WTC11 (cell line): ENCODE measurements around the gene ACSL1. TPM values are rescaled to one million over a fixed set of nuclear protein-coding genes. Genes with fewer than 3 reads are reported as not detected.

Experiments used
- ATAC-seq: fragments of 200-7000 bp; cut with Tn5 transposase; 2 replicates; pipeline ENCODE4 v1.10.0; 2021; ENCODE audit warnings: mild to moderate bottlenecking, moderate library complexity
- CTCF ChIA-PET: fragments of 300-600 bp; sonication (Branson Sonifier 250); formaldehyde crosslinking; loops from one replicate; lab custom pipeline; 2021; ENCODE audit warnings: antibody characterized with exemption; lab: Charles Lee
- POLR2A ChIA-PET: fragments of 350-600 bp; sonication (Branson Sonifier 250); formaldehyde crosslinking; loops from one replicate; lab custom pipeline; 2021; ENCODE audit warnings: antibody characterized with exemption; lab: Charles Lee
- DNase-seq: peaks from one replicate; pipeline ENCODE4 v3.0.0; 2021; ENCODE audit warnings: low spot score
- H3K27ac Mint-ChIP-seq: 2 replicates; pipeline ENCODE4 v1.8.0; 2021; ENCODE audit warnings: mixed read lengths
- H3K27me3 Mint-ChIP-seq: 2 replicates; pipeline ENCODE4 v1.8.0; 2021; ENCODE audit warnings: low read depth, mild to moderate bottlenecking, moderate library complexity, mixed read lengths
- H3K36me3 Mint-ChIP-seq: 2 replicates; pipeline ENCODE4 v1.8.0; 2021; ENCODE audit warnings: mixed read lengths
- H3K4me1 Mint-ChIP-seq: 2 replicates; pipeline ENCODE4 v1.8.0; 2022; ENCODE audit warnings: mixed read lengths
- H3K4me3 Mint-ChIP-seq: 2 replicates; pipeline ENCODE4 v1.8.0; 2021; ENCODE audit warnings: mild to moderate bottlenecking, moderate library complexity, mixed read lengths
- H3K9me3 Mint-ChIP-seq: 2 replicates; pipeline ENCODE4 v1.8.0; 2021; ENCODE audit warnings: mixed read lengths
- ATF6 ChIP-seq: sonication (generic); formaldehyde crosslinking; IDR thresholded peaks from 2 replicates; pipeline ENCODE4 v1.8.1; 2023; ENCODE audit warnings: mild to moderate bottlenecking, missing genetic modification reagents
- CREB1 ChIP-seq: sonication (generic); formaldehyde crosslinking; IDR thresholded peaks from 2 replicates; pipeline ENCODE4 v1.8.0; 2023; ENCODE audit warnings: mild to moderate bottlenecking, missing genetic modification reagents
- E2F4 ChIP-seq: sonication (generic); formaldehyde crosslinking; IDR thresholded peaks from 2 replicates; pipeline ENCODE4 v1.8.1; 2022; ENCODE audit warnings: low read depth, mild to moderate bottlenecking, moderate library complexity, missing genetic modification reagents, borderline replicate concordance
- ELF4 ChIP-seq: sonication (generic); formaldehyde crosslinking; IDR thresholded peaks from 2 replicates; pipeline ENCODE4 v1.8.1; 2022; ENCODE audit warnings: low read depth, mild to moderate bottlenecking, moderate library complexity, missing genetic modification reagents
- FOXK1 ChIP-seq: sonication (generic); formaldehyde crosslinking; IDR thresholded peaks from 2 replicates; pipeline ENCODE4 v1.8.0; 2022; ENCODE audit warnings: mild to moderate bottlenecking, moderate library complexity, missing genetic modification reagents
- GTF2I ChIP-seq: fragments of 250-450 bp; sonication (Bioruptor Pico); conservative IDR thresholded peaks from 2 replicates; pipeline ENCODE4 v1.4.0; 2021; ENCODE audit warnings: mild to moderate bottlenecking
- NFYB ChIP-seq: sonication (generic); formaldehyde crosslinking; conservative IDR thresholded peaks from 2 replicates; pipeline ENCODE4 v1.8.0; 2022; ENCODE audit warnings: low read depth, missing genetic modification reagents
- NR1H2 ChIP-seq: sonication (generic); formaldehyde crosslinking; IDR thresholded peaks from 2 replicates; pipeline ENCODE4 v1.9.0; 2021; ENCODE audit warnings: mild to moderate bottlenecking, moderate library complexity, missing genetic modification reagents
- NR2C2 ChIP-seq: sonication (generic); formaldehyde crosslinking; IDR thresholded peaks from 2 replicates; pipeline ENCODE4 v1.8.0; 2022; ENCODE audit warnings: mild to moderate bottlenecking, missing genetic modification reagents
- PRRX2 ChIP-seq: fragments of 250-450 bp; sonication (Bioruptor Pico); IDR thresholded peaks from 2 replicates; pipeline ENCODE4 v1.8.0; 2021; ENCODE audit warnings: mild to moderate bottlenecking
- SOX15 ChIP-seq: fragments of 250-450 bp; sonication (Bioruptor Pico); IDR thresholded peaks from 2 replicates; pipeline ENCODE4 v1.9.0; 2021; ENCODE audit warnings: mild to moderate bottlenecking
- ZBTB43 ChIP-seq: sonication (generic); formaldehyde crosslinking; IDR thresholded peaks from 2 replicates; pipeline ENCODE4 v1.8.1; 2023; ENCODE audit warnings: mild to moderate bottlenecking, missing genetic modification reagents
- ZNF121 ChIP-seq: sonication (generic); formaldehyde crosslinking; IDR thresholded peaks from 2 replicates; pipeline ENCODE4 v1.8.0; 2023; ENCODE audit warnings: missing genetic modification reagents
- ZNF219 ChIP-seq: sonication (generic); formaldehyde crosslinking; IDR thresholded peaks from 2 replicates; pipeline ENCODE4 v1.8.0; 2023; ENCODE audit warnings: missing genetic modification reagents, mild to moderate bottlenecking, borderline replicate concordance
- ZNF232 ChIP-seq: sonication (generic); formaldehyde crosslinking; IDR thresholded peaks from 2 replicates; pipeline ENCODE4 v1.8.0; 2022; ENCODE audit warnings: mild to moderate bottlenecking, missing genetic modification reagents
- ZNF396 ChIP-seq: fragments of 250-450 bp; sonication (Bioruptor Pico); IDR thresholded peaks from 2 replicates; pipeline ENCODE4 v1.8.0; 2021; ENCODE audit warnings: mild to moderate bottlenecking, moderate library complexity, borderline replicate concordance
- ZNF512 ChIP-seq: sonication (generic); formaldehyde crosslinking; IDR thresholded peaks from 2 replicates; pipeline ENCODE4 v1.8.1; 2022; ENCODE audit warnings: missing genetic modification reagents, borderline replicate concordance
- ZNF671 ChIP-seq: fragments of 250-450 bp; sonication (Bioruptor Pico); IDR thresholded peaks from 2 replicates; pipeline ENCODE4 v1.8.0; 2021; ENCODE audit warnings: mild to moderate bottlenecking
- total RNA-seq: library from RNA; stranded (reverse); gene quantifications from 3 replicates; pipeline ENCODE4 v1.2.3, GENCODE V29; 2021
- TF ChIP-seq, protein P1 (sequence below): sonication (generic); formaldehyde crosslinking; IDR thresholded peaks from 2 replicates; pipeline ENCODE4 v1.8.1; 2023; ENCODE audit warnings: mild to moderate bottlenecking, missing genetic modification reagents, moderate library complexity
- TF ChIP-seq, protein P2 (sequence below): sonication (generic); formaldehyde crosslinking; IDR thresholded peaks from 2 replicates; pipeline ENCODE4 v1.8.1; 2023; ENCODE audit warnings: mild to moderate bottlenecking, moderate library complexity, missing genetic modification reagents

ACSL1 gene
- total RNA-seq, 1 experiment from 2014 or later = 6.6 TPM

- no peaks in the 10 kb centered on the region for H3K36me3 Mint-ChIP-seq
- no peak for TF ChIP-seq ATF6 (CRISPR knock-in tag)
- no peak for TF ChIP-seq ZNF396 (CRISPR knock-in tag)
- TF ChIP-seq ZNF121 = no peak
- no peak for TF ChIP-seq ELF4
- no peak for TF ChIP-seq ZNF232 (CRISPR knock-in tag)
- TF ChIP-seq ZNF671 (CRISPR knock-in tag) = no peak
- TF ChIP-seq NR2C2 (CRISPR knock-in tag) = no peak
- TF ChIP-seq, protein P1, sequence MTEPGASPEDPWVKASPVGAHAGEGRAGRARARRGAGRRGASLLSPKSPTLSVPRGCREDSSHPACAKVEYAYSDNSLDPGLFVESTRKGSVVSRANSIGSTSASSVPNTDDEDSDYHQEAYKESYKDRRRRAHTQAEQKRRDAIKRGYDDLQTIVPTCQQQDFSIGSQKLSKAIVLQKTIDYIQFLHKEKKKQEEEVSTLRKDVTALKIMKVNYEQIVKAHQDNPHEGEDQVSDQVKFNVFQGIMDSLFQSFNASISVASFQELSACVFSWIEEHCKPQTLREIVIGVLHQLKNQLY (CRISPR knock-in tag) = no peak
- TF ChIP-seq FOXK1 = no peak
- no peak for TF ChIP-seq E2F4 (CRISPR knock-in tag)
- no peak for TF ChIP-seq SOX15 (CRISPR knock-in tag)
- TF ChIP-seq, protein P2, sequence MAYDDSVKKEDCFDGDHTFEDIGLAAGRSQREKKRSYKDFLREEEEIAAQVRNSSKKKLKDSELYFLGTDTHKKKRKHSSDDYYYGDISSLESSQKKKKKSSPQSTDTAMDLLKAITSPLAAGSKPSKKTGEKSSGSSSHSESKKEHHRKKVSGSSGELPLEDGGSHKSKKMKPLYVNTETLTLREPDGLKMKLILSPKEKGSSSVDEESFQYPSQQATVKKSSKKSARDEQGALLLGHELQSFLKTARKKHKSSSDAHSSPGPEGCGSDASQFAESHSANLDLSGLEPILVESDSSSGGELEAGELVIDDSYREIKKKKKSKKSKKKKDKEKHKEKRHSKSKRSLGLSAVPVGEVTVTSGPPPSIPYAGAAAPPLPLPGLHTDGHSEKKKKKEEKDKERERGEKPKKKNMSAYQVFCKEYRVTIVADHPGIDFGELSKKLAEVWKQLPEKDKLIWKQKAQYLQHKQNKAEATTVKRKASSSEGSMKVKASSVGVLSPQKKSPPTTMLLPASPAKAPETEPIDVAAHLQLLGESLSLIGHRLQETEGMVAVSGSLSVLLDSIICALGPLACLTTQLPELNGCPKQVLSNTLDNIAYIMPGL = no peak
- TF ChIP-seq CREB1 = no peak
- TF ChIP-seq ZBTB43 = no peak
- no peak for TF ChIP-seq ZNF219 (CRISPR knock-in tag)
- H3K9me3 Mint-ChIP-seq = no peaks in the 10 kb centered on the region
- no peak for DNase-seq
- CTCF ChIA-PET = no interaction called here
- POLR2A ChIA-PET = no interaction called here
- H3K4me3 Mint-ChIP-seq = no peak overlapping the region
- no peak for ATAC-seq
- H3K27me3 Mint-ChIP-seq = no peaks in the 10 kb centered on the region; the same call in 1 of the 2 replicates
- H3K4me1 Mint-ChIP-seq = peaks cover 37% of the 10 kb centered on the region
- no peak overlapping the region for H3K27ac Mint-ChIP-seq
Observed at GRCh38 chr4:184806711-184807110, 19.1 kb downstream of the ACSL1 start.

DNA sequence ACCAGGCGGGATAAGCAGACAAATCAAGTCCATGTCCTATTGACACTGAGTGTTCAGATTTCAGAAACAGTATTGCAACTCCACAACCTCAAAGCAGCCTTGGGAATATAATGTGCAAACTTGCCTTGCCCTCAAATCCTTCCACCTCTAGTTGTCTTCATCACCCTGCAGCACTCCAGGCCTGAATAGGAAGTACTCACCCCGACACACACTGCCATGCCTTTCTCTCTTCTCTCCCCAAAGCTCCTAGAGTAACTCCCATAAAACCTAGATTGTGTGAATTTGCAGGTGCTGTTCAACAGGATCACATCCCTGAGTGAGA lies 19.6 kb downstream of the ACSL1 start:
- POLR2A ChIA-PET = no interaction called here
- DNase-seq = no peak
- Mint-ChIP-seq H3K27ac (no peak overlapping the region), H3K36me3 (no peaks in the 10 kb centered on the region), H3K4me3 (no peak overlapping the region), H3K9me3 (no peaks in the 10 kb centered on the region), H3K27me3 (no peaks in the 10 kb centered on the region; the same call in 1 of the 2 replicates), H3K4me1 (peaks cover 37% of the 10 kb centered on the region)
- no peak for ATAC-seq
- CTCF ChIA-PET = interaction anchor here (0.7 kb wide), 1 partner anchor 13 kb away, joined by 3 read pairs; no protein-coding TSS in a partner anchor
- no peak for TF ChIP-seq NR1H2 (CRISPR knock-in tag)
- TF ChIP-seq ZNF512 (CRISPR knock-in tag) = no peak
- TF ChIP-seq E2F4 (CRISPR knock-in tag) = no peak
- TF ChIP-seq NFYB (CRISPR knock-in tag) = no peak
- no peak for TF ChIP-seq PRRX2 (CRISPR knock-in tag)
- no peak for TF ChIP-seq GTF2I (CRISPR knock-in tag)
